ENCODE measurements around the gene OR2D2.
A peak's percentile ranks its signal among the peaks of the same experiment; 100 is the strongest.

Gene OR2D2

DNA sequence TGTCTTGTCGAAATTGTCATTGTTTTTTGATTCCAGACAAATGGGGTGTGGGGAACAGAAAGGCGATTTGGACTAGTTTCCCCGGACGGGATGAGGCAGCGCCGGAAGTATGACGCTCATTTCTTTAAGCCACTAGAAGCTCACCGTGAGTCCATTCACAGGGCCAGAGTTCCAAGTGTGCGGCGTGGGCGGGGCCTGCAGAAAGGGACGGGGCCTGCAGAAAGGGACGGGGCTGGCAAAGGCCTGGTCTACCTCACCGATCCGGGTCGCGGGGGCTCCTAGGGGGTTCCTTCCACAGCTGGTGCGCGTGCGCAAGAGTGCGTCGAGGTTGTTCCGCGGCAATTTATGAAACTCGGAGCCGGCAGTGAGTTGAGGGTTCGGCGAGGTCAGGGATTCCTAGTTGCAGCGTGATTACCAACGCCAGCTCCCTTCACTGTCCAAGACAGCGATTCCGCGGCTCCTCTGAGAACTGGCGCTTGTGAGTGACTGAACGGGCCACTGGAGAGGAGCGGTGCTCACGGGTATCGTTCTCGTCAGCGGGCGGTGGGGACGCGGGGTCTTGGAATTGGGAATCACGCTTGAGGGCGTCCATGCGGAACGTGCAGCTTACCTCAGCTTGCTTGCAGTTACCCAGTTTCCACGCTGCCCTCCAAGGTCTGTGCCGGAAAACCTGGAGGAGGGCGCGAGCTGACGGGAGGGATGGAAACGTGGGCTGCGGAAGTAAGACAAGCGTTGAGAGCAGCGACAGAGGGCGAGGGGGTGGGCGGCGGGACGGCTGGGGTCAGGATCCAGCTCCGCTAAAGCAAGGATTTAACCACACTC, 34.1 kb upstream of the OR2D2 start, which contains the start of gene ZNF215 (continued):
- TF ChIP-seq ZBTB8A (tag by site-specific recombination; IDR thresholded peaks at IDR 0.05): peak; percentile 41; the same call in 1 of the 2 replicates
- TF ChIP-seq PRDM1 (tag by site-specific recombination; IDR thresholded peaks at IDR 0.05): no peak
- no peak for TF ChIP-seq ZNF585B (tag by site-specific recombination; IDR thresholded peaks at IDR 0.05)
- TF ChIP-seq, protein P1, sequence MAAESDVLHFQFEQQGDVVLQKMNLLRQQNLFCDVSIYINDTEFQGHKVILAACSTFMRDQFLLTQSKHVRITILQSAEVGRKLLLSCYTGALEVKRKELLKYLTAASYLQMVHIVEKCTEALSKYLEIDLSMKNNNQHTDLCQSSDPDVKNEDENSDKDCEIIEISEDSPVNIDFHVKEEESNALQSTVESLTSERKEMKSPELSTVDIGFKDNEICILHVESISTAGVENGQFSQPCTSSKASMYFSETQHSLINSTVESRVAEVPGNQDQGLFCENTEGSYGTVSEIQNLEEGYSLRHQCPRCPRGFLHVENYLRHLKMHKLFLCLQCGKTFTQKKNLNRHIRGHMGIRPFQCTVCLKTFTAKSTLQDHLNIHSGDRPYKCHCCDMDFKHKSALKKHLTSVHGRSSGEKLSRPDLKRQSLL (tag by site-specific recombination; IDR thresholded peaks at IDR 0.05): no peak
- TF ChIP-seq ZXDB (tag by site-specific recombination; IDR thresholded peaks at IDR 0.05): peak; percentile 30; the same call in 1 of the 2 replicates
- TF ChIP-seq, protein P2, sequence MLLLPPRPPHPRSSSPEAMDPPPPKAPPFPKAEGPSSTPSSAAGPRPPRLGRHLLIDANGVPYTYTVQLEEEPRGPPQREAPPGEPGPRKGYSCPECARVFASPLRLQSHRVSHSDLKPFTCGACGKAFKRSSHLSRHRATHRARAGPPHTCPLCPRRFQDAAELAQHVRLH (tag by site-specific recombination; IDR thresholded peaks at IDR 0.05): no peak
- TF ChIP-seq ZNF292 (tag by site-specific recombination; IDR thresholded peaks at IDR 0.05; ENCODE audit: borderline replicate concordance, low read depth): no peak
- no peak for TF ChIP-seq ZNF670 (tag by site-specific recombination; IDR thresholded peaks at IDR 0.05; ENCODE audit: low read depth)
- 0 out of 2 replicates have a peak, but pooled peaks have one; percentile 58 for TF ChIP-seq ZNF2 (tag by site-specific recombination; IDR thresholded peaks at IDR 0.05)
- no peak for TF ChIP-seq ZNF837 (tag by site-specific recombination; IDR thresholded peaks at IDR 0.05)
- no peak for TF ChIP-seq KLF1 (tag by site-specific recombination; IDR thresholded peaks at IDR 0.05)
- no peak for TF ChIP-seq ZBTB21 (tag by site-specific recombination; IDR thresholded peaks at IDR 0.05)
- no peak for TF ChIP-seq MZF1 (tag by site-specific recombination; IDR thresholded peaks at IDR 0.05; ENCODE audit: borderline replicate concordance)
- TF ChIP-seq, protein P3, sequence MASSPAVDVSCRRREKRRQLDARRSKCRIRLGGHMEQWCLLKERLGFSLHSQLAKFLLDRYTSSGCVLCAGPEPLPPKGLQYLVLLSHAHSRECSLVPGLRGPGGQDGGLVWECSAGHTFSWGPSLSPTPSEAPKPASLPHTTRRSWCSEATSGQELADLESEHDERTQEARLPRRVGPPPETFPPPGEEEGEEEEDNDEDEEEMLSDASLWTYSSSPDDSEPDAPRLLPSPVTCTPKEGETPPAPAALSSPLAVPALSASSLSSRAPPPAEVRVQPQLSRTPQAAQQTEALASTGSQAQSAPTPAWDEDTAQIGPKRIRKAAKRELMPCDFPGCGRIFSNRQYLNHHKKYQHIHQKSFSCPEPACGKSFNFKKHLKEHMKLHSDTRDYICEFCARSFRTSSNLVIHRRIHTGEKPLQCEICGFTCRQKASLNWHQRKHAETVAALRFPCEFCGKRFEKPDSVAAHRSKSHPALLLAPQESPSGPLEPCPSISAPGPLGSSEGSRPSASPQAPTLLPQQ (tag by site-specific recombination; IDR thresholded peaks at IDR 0.05): 0 out of 2 replicates have a peak, but pooled peaks have one; percentile 32
- TF ChIP-seq ZNF426 (tag by site-specific recombination; IDR thresholded peaks at IDR 0.05): no peak
- TF ChIP-seq, protein P4, sequence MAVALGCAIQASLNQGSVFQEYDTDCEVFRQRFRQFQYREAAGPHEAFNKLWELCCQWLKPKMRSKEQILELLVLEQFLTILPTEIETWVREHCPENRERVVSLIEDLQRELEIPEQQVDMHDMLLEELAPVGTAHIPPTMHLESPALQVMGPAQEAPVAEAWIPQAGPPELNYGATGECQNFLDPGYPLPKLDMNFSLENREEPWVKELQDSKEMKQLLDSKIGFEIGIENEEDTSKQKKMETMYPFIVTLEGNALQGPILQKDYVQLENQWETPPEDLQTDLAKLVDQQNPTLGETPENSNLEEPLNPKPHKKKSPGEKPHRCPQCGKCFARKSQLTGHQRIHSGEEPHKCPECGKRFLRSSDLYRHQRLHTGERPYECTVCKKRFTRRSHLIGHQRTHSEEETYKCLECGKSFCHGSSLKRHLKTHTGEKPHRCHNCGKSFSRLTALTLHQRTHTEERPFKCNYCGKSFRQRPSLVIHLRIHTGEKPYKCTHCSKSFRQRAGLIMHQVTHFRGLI (tag by site-specific recombination; IDR thresholded peaks at IDR 0.05): no peak
- TF ChIP-seq, protein P5, sequence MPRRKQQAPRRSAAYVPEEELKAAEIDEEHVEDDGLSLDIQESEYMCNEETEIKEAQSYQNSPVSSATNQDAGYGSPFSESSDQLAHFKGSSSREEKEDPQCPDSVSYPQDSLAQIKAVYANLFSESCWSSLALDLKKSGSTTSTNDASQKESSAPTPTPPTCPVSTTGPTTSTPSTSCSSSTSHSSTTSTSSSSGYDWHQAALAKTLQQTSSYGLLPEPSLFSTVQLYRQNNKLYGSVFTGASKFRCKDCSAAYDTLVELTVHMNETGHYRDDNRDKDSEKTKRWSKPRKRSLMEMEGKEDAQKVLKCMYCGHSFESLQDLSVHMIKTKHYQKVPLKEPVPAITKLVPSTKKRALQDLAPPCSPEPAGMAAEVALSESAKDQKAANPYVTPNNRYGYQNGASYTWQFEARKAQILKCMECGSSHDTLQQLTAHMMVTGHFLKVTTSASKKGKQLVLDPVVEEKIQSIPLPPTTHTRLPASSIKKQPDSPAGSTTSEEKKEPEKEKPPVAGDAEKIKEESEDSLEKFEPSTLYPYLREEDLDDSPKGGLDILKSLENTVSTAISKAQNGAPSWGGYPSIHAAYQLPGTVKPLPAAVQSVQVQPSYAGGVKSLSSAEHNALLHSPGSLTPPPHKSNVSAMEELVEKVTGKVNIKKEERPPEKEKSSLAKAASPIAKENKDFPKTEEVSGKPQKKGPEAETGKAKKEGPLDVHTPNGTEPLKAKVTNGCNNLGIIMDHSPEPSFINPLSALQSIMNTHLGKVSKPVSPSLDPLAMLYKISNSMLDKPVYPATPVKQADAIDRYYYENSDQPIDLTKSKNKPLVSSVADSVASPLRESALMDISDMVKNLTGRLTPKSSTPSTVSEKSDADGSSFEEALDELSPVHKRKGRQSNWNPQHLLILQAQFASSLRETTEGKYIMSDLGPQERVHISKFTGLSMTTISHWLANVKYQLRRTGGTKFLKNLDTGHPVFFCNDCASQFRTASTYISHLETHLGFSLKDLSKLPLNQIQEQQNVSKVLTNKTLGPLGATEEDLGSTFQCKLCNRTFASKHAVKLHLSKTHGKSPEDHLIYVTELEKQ (tag by site-specific recombination; IDR thresholded peaks at IDR 0.05; ENCODE audit: borderline replicate concordance): no peak
- TF ChIP-seq ZNF24 (tag by site-specific recombination; IDR thresholded peaks at IDR 0.05): no peak
- TF ChIP-seq, protein P6, sequence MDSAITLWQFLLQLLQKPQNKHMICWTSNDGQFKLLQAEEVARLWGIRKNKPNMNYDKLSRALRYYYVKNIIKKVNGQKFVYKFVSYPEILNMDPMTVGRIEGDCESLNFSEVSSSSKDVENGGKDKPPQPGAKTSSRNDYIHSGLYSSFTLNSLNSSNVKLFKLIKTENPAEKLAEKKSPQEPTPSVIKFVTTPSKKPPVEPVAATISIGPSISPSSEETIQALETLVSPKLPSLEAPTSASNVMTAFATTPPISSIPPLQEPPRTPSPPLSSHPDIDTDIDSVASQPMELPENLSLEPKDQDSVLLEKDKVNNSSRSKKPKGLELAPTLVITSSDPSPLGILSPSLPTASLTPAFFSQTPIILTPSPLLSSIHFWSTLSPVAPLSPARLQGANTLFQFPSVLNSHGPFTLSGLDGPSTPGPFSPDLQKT (IDR thresholded peaks at IDR 0.05; ENCODE audit: borderline replicate concordance, low read depth, low read length): peak; percentile 76; the same call in 1 of the 2 replicates
- no peak for TF ChIP-seq ZNF433 (tag by site-specific recombination; IDR thresholded peaks at IDR 0.05; ENCODE audit: low read depth)
- no peak for TF ChIP-seq ZNF658 (tag by site-specific recombination; IDR thresholded peaks at IDR 0.05)
- no peak for TF ChIP-seq ZNF184 (tag by site-specific recombination; IDR thresholded peaks at IDR 0.05)
- TF ChIP-seq, protein P7, sequence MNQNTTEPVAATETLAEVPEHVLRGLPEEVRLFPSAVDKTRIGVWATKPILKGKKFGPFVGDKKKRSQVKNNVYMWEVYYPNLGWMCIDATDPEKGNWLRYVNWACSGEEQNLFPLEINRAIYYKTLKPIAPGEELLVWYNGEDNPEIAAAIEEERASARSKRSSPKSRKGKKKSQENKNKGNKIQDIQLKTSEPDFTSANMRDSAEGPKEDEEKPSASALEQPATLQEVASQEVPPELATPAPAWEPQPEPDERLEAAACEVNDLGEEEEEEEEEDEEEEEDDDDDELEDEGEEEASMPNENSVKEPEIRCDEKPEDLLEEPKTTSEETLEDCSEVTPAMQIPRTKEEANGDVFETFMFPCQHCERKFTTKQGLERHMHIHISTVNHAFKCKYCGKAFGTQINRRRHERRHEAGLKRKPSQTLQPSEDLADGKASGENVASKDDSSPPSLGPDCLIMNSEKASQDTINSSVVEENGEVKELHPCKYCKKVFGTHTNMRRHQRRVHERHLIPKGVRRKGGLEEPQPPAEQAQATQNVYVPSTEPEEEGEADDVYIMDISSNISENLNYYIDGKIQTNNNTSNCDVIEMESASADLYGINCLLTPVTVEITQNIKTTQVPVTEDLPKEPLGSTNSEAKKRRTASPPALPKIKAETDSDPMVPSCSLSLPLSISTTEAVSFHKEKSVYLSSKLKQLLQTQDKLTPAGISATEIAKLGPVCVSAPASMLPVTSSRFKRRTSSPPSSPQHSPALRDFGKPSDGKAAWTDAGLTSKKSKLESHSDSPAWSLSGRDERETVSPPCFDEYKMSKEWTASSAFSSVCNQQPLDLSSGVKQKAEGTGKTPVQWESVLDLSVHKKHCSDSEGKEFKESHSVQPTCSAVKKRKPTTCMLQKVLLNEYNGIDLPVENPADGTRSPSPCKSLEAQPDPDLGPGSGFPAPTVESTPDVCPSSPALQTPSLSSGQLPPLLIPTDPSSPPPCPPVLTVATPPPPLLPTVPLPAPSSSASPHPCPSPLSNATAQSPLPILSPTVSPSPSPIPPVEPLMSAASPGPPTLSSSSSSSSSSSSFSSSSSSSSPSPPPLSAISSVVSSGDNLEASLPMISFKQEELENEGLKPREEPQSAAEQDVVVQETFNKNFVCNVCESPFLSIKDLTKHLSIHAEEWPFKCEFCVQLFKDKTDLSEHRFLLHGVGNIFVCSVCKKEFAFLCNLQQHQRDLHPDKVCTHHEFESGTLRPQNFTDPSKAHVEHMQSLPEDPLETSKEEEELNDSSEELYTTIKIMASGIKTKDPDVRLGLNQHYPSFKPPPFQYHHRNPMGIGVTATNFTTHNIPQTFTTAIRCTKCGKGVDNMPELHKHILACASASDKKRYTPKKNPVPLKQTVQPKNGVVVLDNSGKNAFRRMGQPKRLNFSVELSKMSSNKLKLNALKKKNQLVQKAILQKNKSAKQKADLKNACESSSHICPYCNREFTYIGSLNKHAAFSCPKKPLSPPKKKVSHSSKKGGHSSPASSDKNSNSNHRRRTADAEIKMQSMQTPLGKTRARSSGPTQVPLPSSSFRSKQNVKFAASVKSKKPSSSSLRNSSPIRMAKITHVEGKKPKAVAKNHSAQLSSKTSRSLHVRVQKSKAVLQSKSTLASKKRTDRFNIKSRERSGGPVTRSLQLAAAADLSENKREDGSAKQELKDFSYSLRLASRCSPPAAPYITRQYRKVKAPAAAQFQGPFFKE (tag by site-specific recombination; IDR thresholded peaks at IDR 0.05; ENCODE audit: borderline replicate concordance): no peak
- TF ChIP-seq ZBTB20 (tag by site-specific recombination; IDR thresholded peaks at IDR 0.05): peak; percentile 65
